Measurements from ENCODE around the gene GRIP1.

The GRIP1 gene

DNA sequence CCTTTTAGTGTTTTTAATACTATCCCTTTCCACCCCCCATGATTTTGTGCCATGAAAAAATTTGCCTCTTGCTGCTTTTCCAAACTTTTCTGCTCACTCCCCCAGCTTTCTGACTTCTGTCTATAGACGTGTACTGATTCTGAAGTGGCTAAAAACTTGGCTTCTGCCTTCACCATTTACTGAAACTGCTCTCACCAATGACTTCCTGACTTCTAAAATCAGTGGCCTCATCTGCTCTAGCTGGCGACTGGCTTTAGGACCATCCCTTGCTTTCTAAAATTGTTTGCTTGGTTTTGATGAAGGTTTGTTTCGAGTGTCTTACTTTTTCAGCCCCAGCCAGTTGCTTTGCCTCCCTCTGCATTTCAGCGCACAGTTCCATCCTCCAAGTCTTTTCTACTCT, 231.2 kb downstream of the GRIP1 start:
- no peak for DNase-seq (ENCODE audit: low read depth in 3 of 3)

DNA sequence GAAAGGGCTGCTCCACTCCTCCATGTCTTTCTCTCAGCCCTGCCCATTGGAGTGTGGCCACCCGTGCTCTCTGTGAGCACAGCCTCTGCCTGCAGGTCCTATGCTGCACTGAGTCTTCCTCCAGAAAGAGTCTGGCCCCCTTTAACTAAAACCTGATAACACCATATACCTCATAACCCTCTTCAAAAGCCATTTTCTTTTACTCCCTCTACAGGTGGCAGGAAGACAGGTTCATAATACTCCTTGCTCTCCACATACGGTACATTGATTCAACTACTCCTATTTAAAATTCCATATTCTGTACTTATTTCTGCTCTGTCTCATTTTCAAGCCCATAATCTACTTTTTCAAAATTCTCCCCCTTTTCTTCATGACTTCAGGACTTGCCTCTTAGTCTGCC, 232.6 kb downstream of the GRIP1 start:
- no peak for DNase-seq (ENCODE audit: low read depth in 3 of 3)

DNA sequence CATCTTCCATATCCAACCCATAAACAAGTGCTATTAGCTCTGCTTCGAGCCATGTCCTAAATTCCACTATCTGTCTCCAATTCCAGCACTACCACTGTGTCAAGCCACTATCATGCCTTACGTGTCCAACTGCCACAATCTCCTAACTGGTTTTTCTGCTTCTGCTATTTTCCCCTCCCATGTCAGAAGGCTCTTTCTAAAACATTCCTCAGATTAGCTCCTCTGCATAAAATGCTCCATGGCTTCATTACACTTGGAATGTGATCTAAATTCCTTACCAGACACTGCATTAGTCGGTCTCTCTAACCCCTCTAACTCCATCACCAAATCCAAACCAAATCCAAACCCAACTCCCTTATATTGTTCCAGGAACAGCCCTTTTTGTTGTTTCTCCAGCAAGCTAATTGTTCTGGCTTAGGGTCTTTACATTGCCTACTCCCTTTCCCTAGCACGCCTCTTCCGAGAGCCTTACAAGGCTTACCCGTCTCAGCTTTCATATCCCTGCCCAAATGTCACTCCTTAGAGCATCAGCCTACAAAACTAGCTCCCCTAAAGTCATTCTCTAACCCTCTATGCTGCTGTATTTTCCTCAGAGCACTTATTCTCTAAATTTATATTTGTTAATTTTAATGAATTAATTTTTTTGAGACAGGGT, 236.8 kb downstream of the GRIP1 start:
- no peak for DNase-seq (ENCODE audit: low read depth in 3 of 3)

DNA sequence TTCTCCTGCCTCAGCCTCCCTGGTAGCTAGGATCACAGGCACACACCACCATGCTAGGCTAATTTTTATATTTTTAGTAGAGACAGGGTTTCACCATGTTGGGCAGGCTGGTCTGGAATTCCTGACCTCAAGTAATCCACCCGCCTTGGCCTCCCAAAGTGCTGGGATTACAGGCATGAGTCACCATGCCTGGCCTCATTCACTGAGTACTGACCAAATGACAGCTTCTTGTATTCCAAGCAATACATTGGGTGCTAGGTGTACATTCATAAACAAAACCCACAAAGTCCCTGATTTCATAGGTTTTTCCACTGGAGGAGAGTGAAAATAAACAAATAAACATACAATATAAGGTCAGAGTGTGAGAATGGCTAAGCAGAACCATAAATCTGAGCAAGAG, 240.3 kb downstream of the GRIP1 start:
- DNase-seq (ENCODE audit: low read depth in 3 of 3), result no peak

DNA sequence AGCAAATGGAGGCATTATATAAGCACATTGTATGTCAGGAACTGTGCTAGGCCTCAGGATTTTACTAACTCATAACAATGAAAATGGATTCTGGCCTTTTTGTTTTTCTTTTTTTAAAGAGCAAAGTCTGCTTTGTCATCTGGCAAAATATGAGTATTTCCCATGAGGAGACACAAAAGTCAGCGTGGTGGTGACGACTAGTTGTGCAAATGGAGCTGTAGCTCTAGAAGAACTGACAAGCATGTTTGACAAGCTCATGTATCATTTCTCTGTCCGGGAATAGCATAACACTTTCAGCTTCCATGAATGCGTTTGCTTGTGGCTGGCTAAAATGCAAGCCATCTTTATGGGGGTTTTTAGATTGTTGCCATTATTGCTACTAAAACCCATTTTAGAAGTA, 248.8 kb downstream of the GRIP1 start:
- no peak for DNase-seq (ENCODE audit: low read depth in 3 of 3)

DNA sequence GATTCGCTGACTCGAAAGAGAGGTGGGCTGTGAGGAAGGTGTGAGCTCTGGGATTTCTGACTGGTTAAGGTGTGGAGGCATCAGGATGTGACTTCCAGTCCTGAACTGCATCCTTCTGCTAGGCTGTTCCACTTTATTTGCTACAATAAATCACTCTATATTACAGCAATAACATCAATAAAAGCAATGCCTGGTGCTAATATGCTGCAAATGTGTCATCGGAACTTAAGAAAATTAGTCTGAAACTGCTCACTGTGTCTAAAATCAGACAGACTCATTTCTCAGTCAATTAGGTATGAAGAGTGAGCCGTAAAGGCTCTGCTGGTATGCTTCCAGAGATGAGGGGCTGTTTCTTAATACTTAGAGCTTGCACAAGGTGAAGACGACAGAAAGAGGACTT, 250.0 kb downstream of the GRIP1 start:
- no peak for DNase-seq (ENCODE audit: low read depth in 3 of 3)

DNA sequence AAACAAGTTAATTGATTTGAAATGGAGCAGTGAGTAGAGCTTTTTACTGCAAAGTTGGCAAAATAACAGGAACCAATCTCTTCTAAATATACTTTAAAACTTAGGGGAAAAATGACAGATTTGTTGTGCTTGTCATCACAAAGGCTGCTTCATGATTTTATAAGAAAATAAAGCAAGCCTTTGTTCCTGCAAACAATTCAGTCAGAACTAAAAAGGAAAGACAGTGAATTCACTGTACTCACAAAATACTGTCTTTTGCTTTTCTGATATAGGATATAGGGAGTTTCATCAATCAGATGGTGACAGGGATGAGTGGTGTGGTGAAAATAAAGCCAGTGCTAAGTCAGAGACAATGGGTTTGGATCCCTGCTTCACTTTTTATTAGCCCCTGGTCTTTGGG, 250.6 kb downstream of the GRIP1 start:
- DNase-seq (ENCODE audit: low read depth in 3 of 3), result no peak

DNA sequence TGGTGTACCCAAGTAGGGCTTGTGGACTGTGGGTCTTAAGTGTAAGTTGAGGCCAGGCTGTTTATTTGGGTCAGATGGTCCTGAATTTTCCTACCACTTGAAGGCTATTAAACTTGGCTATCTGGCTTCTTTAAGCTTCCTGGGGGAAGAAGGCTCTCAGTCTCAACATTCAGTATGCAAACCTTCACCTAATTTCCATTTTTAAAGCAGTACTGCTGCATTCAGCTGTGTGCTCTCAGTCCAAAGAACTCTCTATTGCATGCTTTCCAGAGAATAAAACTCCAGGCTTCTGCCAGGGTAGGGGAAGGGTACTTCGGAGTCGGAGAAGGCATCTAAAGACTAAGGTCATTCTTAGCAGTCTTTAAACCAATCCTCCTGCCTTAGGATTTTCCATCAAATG, 252.2 kb downstream of the GRIP1 start:
- DNase-seq (ENCODE audit: low read depth in 3 of 3), result no peak

DNA sequence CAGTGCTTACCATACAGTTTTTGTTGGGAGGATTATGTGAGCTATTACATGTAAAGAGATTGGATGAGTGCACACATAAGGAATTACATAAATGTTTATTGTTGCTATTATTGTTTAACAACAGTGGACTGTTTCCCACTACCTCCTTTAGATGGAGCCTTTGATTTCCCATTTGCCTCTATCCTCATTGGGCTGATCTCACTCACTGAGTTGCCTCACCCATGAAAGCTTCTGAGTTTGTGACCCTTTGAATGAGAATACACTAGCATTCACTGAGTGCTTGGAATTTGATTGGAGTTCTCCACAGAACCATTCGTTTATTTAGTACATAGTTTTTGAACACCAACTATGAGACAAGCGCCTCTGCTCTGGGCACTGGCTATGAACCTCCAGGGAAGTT, 255.6 kb downstream of the GRIP1 start:
- DNase-seq (ENCODE audit: low read depth in 3 of 3), result no peak

DNA sequence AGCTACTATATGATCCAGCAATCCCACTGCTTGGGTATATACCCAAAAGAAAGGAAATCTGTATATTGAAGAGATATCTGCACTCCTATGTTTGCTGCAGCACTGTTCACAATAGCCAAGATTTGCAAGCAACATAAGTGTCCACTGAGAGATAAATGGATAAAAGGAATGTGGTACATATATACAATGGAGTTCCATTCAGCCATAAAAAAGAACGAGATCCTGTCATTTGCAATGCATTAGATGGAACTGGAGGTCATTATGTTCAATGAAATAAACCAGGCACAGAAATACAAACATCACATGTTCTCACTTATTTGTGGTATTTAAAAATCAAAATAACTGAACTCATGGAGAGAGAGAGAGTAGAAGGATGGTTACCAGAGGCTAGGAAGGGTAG, 260.0 kb downstream of the GRIP1 start:
- no peak for DNase-seq (ENCODE audit: low read depth in 3 of 3)

DNA sequence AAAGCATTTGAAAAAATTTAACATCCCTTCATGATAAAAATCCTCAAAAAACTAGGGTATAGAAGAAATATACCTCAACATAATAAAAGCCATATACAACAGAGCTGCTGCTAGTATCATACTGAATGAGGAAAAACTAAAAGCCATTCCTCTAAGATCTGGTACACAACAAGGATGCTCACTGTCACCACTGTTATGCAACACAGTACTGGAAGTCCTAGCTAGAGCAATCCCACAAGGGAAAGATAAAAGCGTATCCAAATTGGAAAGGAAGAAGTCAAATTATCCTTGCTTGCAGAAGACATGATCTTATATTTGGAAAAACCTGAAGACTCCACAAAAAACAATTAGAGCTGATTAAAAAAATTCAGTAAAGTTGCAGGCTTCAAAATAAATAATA, 261.7 kb downstream of the GRIP1 start:
- DNase-seq (ENCODE audit: low read depth in 3 of 3), result no peak

DNA sequence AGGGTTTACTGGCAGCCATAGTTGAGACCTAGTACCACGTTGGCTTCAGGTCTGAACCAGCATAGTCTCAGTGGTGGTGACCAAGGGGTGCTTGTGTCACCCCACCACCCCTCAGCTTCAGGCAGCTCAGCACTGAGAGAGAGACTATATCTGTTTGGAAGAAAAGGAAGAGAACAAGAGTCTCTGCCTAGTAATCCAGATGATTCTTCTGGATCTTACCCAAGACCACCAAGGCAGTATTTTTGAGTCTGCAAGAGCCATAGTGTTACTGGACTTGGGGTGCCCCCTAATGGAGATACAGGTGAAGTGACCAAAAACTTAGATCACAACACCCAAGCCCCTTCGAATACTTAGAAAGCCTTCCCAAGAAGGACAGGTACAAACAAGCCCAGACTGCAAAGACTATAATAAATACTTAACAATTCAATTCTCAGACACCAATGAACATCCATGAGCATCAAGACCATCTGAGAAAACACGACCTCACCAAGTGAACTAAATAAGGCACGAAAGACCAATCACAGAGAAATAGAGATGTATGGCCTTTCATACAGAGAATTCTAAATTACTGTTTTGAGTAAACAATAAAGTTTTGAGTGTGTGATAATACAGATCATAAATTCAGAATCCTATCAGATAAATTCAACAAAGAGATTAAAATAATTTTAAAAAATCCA, 269.5 kb downstream of the GRIP1 start:
- peak in 1 of 3 experiments; percentile 5 for DNase-seq (ENCODE audit: low read depth in 3 of 3)

DNA sequence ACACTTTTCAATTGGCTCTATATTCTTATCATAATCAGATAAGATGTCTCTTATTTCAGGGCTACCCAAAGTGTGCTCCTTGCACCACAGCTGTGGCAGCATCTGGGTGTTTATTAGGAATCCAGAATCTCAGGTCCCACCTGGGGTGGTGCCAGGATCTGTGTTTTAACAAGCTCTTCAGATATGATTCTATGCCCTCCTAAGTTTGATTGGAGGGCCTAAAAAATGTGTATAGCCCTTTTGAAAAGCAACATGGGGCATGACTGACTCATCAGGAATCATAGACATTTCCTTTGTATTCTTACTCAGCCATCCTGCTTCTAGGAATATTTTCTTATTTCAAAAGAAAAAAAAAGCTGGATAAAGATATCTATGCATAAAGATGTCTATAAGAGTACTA, 273.5 kb downstream of the GRIP1 start:
- no peak for DNase-seq (ENCODE audit: low read depth in 3 of 3)

DNA sequence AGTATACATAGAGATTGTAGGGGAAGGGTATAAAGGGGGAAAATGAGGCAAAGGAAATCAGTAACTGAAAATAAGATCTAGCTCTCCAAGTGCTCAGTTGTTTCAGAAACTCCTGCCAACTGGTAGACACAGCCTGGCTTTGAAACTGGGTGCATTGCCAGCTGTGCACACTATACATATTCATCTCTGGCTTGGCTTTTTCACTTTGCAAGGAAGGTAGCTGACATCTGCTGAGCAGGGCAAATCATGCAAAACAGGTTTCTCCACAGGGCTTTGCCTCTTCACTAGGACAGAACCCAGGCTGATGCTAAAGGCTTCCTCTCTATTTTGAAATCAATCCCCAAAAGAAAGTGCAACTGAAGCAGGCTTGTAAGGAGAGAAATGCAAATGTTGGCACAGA, 275.1 kb downstream of the GRIP1 start:
- no peak for DNase-seq (ENCODE audit: low read depth in 3 of 3)

DNA sequence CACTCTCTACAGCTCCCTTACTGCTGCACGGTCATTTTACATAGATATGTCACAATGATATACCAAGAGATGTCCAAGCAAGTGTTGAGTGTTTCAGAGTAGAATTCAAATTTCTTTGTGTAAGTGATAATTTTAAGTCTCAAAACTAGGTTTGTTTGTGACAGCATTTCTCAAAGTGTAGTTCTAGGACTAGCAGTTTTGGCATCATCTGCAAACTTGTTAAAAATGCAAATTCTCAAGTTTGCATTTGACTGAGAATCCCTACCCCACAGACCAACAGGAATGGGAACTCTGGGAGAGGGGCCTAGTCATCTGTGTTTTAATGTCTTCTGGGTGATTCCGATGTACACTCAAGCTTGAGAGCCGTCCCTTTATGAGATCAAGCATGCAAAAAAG, 279.0 kb downstream of the GRIP1 start:
- no peak for DNase-seq (ENCODE audit: low read depth in 3 of 3)

DNA sequence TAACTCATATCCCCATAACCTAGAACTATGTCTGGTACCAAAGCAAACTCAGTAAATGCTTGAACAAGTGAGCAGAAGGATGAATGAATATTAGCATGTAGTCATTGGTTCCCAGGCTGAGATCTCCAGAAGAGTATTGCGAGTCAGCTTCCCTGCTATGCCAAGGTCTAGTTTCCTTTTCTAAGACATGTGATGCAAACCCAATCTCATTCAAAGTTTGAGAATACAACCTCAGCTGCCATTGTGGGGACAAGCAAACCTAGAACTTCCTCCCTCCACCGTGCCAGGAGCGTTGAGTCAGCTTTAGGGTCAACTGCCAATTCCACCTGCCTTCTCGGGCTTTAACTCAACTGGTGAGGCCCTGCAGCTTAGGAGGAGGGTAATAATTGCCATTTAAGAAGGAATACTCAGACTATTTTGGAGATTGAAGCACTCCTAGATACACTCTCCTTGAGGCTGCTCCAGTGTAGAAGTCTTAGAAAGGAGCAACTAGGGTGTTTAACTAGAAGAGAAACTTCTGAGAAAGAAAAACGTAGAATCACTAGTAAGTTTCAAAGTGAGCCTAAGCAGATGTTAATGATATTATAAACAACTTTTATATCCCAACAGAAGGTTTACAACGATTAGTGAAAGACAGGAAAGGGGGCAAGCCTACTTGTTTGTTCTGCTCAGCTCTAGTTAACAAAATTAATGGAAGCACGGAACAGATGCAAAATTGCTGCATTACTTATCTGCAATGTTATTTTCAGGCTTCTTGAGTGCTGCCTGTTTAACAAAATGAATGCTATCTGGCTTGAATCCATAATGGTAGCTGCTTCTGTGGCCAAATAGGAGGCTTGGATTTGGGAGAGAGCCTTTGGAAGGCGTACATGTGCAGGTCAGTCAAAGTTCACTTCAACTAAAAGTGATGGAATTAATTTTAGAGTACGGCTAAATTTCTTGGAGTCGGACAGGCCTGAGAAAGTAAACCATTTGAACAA, 279.7 kb downstream of the GRIP1 start:
- DNase-seq (ENCODE audit: low read depth in 3 of 3), result no peak

DNA sequence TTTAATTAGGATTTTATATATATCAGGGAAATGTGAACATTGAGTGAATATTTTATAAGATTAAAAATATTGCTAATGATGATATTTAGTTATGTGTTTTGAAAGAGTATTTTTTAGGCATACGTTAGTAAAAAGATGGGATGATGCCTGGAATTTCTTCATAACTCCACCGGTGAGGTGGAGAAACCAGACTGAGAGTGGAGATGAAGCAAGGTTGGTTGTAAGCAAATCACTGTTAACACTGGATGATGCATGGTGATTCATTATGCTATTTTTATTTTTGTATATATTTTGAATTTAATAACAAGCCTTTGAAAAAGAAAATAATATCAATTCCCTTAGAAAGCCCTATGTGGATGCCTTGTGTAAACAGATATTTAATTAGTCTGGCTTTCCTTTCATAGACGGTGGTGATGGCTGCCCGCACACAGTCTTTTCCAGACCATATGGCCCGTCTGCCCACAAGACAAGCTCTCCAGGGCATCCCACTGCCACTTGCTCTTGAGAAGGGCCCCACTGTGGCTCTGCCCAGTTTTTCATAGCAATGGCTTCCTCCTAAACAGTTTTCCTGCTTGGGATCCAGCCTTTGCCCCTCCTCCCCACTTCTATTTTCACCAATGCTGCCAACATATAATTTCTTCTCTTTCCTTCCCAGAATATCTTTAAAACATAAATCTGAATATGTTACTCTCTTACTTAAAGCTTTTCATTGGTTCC, 281.1 kb downstream of the GRIP1 start:
- DNase-seq (ENCODE audit: low read depth in 3 of 3), result no peak

DNA sequence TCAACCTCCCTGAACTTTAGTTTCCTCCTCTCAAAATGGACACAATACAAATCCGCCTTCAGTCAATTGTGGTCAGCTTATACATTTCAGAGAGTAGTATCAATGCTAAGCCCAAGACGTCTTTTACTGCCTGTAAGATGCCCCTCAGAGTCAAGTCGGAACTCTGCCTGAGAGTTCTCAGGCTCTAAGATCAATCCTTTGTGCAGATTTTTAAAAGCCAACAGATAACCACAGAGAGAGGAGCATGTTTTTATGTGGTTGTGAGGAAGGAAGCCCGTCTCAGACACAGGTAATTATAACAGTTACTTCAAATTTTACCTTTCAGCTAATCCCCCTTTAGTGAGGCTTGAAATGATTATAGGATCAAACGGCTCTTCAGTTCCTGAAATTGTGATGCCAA, 285.0 kb downstream of the GRIP1 start:
- DNase-seq (ENCODE audit: low read depth in 3 of 3), result no peak

DNA sequence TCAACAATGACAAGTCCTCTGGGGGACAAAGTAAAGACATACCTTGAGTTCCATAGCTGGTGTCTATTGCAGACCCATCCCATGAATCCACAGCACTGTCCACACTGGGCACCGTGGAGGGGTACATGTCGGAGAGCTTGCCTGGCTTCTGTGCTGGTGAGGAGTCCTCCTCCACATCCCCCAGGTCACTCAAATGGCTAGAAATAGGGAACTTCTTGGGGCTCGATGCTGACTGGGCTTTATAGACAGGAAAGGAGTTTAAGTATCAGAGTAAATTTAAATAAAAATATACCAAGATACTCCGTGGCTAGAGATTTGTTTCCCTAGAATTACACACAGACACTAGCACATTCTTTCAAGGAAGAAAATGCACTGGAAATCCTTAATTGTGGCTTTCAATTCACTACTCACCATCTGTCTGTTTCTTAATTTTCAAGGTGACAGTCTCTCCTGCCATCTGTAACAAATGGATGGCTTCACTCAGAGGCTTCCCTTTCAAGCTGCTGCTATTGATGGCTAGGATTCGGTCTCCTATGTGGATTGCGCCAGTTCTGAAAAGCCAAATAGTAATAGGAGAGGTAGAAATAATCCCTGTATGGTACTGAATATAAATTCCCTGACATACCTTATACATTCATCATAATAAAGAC, 286.5 kb downstream of the GRIP1 start:
- no peak for DNase-seq (ENCODE audit: low read depth in 3 of 3)

DNA sequence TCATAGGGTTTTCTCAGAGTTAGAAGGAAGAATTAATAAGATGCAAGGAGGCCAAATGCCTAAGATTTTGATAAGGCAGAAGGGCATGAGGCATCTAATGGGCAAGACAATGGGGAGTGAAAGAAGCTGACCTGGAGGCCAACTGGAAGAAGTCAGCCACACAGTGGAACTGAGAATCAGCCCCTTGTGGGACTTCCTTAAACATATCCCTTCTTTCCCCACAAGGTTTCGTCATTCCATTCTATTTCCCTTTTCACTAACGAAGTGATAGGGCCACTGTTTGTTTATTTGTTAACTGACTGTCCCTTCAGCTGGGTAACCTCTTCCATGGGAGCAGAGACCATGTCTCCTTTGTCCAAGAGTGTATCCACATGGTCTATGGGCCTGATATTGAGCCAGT, 290.4 kb downstream of the GRIP1 start:
- DNase-seq (ENCODE audit: low read depth in 3 of 3), result no peak

DNA sequence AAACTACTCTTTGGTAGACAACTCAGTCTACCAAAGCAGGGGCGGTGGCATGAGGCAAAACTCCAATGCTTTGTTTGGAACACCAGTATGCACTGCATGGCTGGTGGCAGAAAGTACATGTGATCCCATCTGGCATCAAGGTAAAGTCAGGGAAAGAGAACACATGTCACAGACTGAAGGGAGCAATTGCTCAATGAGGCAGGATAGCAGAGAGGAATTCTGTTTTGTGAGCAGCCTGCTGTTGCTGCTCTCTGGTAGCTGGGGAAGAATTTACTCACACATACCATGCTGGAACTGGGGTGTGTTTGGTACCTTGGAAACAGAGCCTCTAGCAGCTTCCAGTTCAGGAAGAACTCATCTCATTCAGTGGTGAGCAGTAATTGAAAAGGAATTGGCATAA, 291.8 kb downstream of the GRIP1 start:
- DNase-seq (ENCODE audit: low read depth in 3 of 3), result no peak
